Measurements from ENCODE around the gene NEIL3.

- TF ChIP-seq POLR2A (IDR thresholded peaks at IDR 0.05) (no peak), POLR2AphosphoS5 (IDR thresholded peaks at IDR 0.05) (no peak)
These were observed 37.5 kb upstream of the NEIL3 start for GRCh38 chr4:177271915-177272766.
